GM18520 (cell line): ENCODE results near the gene DYDC1.
"Not testable (repeated sequence)": the region's sequence is repeated elsewhere in the genome, so short reads cannot be mapped to it uniquely, and the experiment has no call there.

Experiments used
- ATAC-seq: cut with Tn5 transposase; IDR thresholded peaks from one replicate; pipeline ENCODE4 v1.9.1; 2021; ENCODE audit not compliant: unreplicated experiment

Gene DYDC1

DNA sequence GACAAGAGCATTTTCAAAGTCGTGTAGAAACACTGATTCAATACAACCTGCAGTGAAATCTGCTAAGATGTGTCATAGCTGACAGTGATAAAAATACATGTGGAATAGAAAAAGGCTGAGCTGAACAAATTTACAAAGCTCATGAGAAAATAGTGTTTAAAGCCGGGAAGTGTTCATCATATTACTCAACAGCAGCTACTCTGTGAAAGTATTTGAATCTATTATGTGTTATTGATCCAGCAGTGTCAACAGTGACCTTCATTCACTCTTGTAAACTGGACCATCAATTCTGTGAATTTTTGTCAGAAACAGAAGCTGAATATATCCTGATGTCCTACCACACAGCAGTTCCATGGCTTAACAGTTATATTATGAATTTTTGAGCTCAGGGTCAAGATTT, 11.6 kb downstream of the DYDC1 start:
- ATAC-seq: no peak

DNA sequence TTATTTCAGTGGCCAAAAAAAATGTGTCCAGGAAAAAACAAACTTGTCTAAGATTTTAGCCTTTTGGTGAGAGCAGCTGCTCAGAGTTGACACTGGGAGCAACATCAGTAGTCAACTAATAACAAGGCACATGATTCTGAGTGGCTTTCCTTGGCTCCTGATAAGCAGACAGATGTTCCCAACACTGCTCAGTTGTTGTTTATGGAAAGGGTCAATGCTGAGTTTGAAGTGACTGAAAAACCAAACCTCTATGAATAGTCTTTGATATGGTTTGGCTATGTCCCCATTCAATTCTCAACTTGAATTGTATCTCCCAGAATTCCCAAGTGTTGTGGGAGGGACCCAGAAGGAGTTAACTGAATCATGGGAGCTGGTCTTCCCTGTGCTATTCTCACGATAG, 12.3 kb downstream of the DYDC1 start:
- ATAC-seq: no peak

DNA sequence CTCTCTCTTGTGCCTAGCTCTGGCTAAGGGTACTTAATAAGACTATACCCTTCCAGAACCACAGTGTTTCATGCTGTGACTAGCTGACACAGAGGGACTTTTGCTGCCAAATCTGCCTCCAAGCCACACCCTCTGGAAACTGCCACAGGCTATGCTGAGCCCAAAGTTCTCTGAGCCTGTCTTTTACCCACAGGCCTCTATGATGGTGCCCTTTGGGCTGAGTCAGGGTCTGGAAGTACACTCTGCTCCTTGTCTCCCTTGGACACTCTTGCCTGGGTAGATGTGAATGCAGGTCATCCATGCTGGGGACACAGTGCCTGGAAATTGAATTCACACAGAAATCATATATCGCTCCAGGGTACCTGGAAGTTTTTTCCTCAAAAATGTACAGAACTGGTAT, 22.6 kb downstream of the DYDC1 start:
- no peak for ATAC-seq

DNA sequence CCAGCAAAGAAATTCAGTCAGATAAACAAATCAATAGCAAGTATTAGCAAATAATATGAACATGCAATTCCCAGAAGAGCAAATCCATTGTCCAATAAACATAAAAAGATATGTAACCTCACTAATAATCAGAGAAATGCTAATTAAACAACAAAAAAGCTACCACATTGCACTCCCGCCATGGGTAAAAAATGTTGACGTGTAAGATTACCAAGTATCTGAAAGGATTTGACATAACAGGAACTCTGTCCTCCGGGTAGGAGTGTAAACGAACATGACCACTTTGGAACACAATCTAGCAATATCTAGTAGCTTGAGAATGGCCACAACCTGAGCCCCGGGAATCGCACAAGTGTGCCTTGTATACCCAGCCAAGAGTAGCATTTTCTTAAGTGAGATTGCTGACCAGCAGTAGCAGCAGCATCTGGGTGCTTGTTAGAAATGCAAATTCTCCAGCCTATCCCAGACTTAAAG, 31.6 kb downstream of the DYDC1 start:
- no peak for ATAC-seq

- ATAC-seq: no peak
These were observed 32.5 kb downstream of the DYDC1 start for GRCh38 chr10:80324086-80324485.

GRCh38 chr10:80323311-80323710, 33.2 kb downstream of the DYDC1 start:
- ATAC-seq: no peak

- ATAC-seq: no peak
These were observed 33.8 kb downstream of the DYDC1 start for GRCh38 chr10:80322711-80323110.

- no peak for ATAC-seq
These were observed 34.4 kb downstream of the DYDC1 start for GRCh38 chr10:80322158-80322557.

- ATAC-seq: no peak
These were observed 35.4 kb downstream of the DYDC1 start for GRCh38 chr10:80321183-80321582.

- ATAC-seq: no peak
These were observed 36.2 kb downstream of the DYDC1 start for GRCh38 chr10:80320377-80320776.

DNA sequence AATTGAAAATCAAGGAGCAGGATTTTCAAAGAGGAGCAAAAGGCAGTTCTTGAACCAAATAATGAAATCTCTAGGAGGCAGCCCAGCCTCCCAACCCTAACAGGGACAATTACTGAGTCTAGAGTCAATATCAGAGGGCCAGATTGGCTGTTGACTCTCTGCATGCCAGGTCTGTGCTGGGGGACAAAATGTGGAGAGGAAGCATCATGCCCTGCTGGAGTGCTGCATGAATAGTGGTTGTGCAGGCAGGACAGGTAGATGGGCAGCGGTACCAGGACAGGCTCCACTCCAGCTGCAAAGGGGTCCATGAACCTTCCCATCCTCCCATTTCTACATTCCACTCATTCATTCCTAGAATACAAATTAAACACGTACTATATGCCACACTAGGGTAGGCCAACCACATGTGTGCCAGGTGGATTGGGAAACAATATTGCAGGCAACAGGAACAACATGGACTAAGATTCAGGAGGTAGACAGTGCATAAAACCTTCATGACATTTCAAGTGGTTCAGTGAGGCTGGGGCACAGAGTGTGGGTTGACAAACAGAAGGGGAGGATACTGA, 36.7 kb downstream of the DYDC1 start:
- no peak for ATAC-seq

GRCh38 chr10:80319318-80319717, 37.2 kb downstream of the DYDC1 start:
- no peak for ATAC-seq

- ATAC-seq: no peak
These were observed 37.8 kb downstream of the DYDC1 start for GRCh38 chr10:80318742-80319141.

DNA sequence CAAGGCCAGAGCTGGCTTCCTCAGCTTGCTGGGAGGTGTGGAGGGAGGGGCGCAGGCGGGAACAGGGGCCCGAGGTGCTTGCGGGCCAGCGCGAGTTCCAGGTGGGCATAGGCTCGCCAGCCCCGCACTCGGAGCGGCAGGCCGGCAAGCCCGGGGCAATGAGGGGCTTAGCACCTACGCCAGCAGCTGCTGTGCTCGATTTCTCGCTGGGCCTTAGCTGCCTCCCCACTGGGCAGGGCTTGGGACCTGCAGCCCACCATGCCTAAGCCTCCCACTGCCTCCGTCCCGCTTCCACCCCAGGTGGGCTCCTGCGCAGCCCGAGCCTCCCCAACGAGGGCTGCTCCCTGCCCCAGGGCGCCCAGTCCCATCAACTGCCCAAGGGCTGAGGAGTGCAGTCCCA, 41.2 kb downstream of the DYDC1 start:
- ATAC-seq: no peak

- ATAC-seq: no peak
These were observed 43.0 kb downstream of the DYDC1 start for GRCh38 chr10:80313523-80313922.

DNA sequence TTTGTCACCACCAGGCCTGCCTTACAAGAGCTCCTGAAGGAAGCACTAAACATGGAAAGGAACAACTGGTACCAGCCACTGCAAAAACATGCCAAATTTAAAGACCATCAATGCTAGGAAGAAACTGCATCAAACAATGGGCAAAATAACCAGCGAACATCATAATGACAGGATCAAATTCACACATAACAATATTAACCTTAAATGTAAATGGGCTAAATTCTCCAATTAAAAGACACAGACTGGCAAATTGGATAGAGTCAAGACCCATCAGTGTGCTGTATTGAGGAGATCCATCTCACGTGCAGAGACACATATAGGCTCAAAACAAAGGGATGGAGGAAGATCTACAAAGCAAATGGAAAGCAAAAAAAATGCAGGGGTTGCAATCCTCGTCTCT, 50.6 kb downstream of the DYDC1 start:
- ATAC-seq: not testable (repeated sequence)

DNA sequence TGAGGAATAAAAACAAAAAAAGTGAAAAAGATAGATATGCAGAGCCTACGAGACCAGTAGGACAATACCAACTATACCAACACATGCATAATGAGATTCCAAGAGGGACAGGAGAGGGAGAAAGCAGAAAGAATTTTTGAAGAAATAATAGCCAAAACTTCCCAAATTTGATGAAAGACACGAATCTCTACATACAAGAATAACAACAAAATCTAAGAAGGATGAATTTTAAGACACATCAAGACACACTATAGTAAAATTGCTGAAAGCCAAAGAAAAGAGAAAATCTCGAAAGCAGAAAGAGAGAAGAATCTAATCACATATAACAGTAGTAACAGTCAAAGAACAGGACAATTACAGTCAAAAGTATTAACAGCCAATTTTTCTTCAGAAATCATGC, 59.6 kb downstream of the DYDC1 start:
- ATAC-seq: no peak

DNA sequence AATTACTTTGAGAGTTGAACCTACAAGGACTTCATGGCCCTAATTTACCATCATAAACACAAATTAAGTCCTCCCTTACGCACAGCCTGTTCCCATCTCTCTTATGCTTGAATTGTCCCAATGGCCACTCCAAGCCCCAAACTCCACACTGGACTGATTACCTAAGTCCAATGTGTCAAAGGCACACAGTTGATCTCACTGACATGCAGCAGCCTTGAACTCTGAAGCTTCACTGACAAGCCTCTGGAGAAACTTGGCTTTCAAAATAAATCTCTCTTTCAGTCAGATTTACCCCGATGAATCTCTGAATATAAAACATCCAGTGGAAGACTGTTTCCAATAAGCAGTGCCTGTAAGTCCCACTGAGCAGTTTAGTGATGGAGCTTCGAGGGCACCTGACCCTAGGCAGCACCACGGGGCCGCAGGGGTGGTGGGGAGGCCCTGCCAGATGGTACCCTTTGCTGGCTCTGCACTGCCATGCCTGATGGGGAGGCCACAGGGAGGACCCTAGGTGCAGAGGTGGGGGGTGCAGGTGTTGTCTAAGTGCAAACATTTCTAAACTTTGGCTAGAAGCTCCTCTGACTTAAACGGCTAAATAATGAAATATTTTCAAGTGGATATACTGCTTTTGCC, 63.8 kb downstream of the DYDC1 start:
- no peak for ATAC-seq

DNA sequence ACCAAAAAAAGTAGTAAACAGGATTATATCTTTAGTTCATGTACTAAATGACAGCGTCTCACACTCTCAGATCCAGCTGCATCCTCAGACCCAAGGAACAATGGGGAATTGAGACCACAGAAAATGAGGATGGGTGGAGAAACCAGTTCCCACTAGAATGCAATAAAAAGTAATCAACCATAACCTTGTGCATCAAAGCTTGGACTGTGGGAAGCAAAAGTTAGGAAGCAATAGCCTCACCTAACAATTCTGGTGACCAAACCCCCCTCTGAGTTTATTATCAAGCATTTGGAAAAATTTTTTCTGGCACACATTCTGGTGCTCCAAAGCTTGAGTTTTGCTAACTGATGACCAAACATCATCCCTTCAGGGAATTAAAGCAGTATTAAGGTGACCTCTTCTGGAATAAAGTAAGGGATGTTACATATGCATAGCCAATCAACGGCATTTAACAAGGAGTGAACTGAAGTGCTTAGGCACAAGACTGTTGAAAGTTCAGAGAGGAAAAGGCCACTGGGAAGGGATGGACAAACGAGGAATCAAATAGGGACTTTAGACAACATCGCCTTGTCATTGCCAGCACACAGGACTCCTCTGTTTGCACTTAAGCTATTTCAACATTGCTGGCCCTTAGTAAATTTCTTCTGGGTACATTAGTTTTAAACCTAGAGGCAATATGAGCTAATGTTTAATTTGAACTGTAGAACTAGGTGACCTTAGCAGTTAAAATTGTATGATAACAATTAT, 65.9 kb downstream of the DYDC1 start:
- no peak for ATAC-seq

DNA sequence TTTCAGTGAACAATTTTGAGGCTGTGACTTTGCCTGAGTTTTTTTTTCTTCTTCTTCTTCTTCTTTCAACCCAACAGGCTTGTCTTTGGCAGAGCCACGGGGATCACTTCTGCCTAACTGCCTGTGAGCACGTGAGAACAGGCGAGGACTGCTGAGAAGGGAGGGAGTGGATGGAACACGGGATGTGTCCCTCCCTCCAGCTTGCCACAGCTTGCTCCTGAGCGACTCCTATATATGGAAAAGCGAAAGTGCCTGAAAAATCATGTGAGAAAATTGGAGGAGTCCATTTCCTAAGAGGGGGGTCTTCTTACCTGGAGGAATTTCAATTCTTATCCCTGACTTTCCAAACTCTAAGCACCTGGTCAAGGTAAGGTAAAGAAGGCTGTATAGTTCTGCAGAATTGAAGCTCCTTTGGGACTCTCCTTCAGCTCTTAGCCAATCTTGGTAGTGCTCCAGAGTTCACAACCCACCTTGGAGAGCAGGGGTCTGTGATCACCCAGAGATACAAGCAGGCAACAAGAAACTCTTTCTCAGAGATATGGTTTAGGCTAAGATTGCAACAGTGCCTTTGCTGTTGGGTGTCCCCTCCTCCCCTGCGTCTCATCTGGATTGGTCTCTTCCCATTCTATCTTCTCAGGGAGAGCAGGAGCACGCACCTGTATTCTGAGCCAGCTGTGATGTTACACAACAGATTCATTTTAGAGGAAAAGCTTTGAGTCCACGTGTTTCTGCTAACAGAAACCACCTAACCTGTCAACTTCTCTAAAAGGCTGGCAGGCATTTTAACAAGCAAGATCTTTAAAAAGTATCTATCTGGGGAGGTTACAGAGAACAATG, 66.9 kb downstream of the DYDC1 start, which contains the start of gene MAT1A:
Gene MAT1A (minus strand): TSS at position 208 of the 837 bp plus-strand sequence. CDS start 235 bp downstream, outside the sequence.
- ATAC-seq: no peak

DNA sequence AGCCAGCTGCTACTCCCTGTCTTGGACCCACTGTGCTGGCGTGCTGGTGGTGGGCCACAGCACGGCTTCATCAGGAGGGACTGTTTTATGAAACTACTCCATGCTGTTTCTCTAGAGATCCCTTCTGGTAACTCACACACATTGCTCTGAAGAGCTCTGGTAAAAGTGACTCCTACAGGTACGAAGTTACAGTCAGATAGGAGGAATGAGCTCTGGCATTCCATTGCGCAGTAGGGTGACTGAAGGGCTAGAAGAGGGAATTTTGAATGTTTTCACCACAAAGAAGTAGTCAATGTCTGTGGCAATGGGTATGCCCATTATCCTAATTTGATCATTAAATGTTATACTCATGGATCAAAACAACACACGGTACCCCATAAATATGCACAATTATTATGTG, 67.7 kb downstream of the DYDC1 start:
- no peak for ATAC-seq
